HCT116 (cell line): ENCODE data around the gene DAO. TPM values are rescaled to one million over a fixed set of nuclear protein-coding genes. Genes with fewer than 3 reads are reported as not detected.

Experiments used
- ATAC-seq: fragments of 200-7000 bp; cut with Tn5 transposase; 2 replicates; pipeline ENCODE4 v1.9.1; 2020; ENCODE audit warnings: mild to moderate bottlenecking, moderate library complexity
- BruUV-seq: library from RNA; stranded (reverse); fragments of 400-500 nt; replicated peaks from 2 replicates; lab custom pipeline; 2021; lab: Mats Ljungman, UMichigan
- CTCF ChIA-PET: fragments of 300-600 bp; sonication (Branson Sonifier 250); formaldehyde crosslinking; loops from one replicate; lab custom pipeline; 2021; ENCODE audit warnings: antibody characterized with exemption; lab: Charles Lee
- POLR2A ChIA-PET: fragments of 300-600, 350-600 bp; sonication (Branson Sonifier 250); formaldehyde crosslinking; loops from one replicate; lab custom pipeline; 2021; ENCODE audit warnings: antibody characterized with exemption; lab: Charles Lee
- RAD21 ChIA-PET, 2 experiments: fragments of 300-600 bp; sonication (Branson Sonifier 250); formaldehyde crosslinking; loops; one replicate each; lab custom pipeline; 2023; ENCODE audit warnings: low total read pairs in 2 of 2; ENCODE audit not compliant: uncharacterized antibody in 2 of 2, unreplicated experiment in 2 of 2, low non-redundant PET in 1 of 2; lab: Charles Lee
- DNase-seq: peaks from one replicate; pipeline ENCODE4 v3.0.0-alpha.2; 2010; ENCODE audit warnings: low read depth, low spot score
- H2AFZ ChIP-seq: fragments of 200-600 bp; shearing (Covaris generic), sonication (generic); 2 replicates; pipeline ENCODE4 v1.6.1; 2017; ENCODE audit warnings: low read depth, mixed run types, mixed read lengths, antibody characterized with exemption, low read length; ENCODE audit not compliant: poor library complexity, severe bottlenecking
- H3K27ac ChIP-seq: 2 replicates; pipeline ENCODE4 v1.5.1; 2012; ENCODE audit warnings: low read depth, low read length
- H3K27me3 ChIP-seq: fragments of 200-600 bp; sonication (generic); 2 replicates; pipeline ENCODE4 v1.6.1; 2016; ENCODE audit warnings: mixed run types, low read length, mixed read lengths; ENCODE audit not compliant: insufficient read depth
- H3K36me3 ChIP-seq, 2 experiments: fragments of 200-500 bp in 1 of 2; fragments of 200-600 bp in 1 of 2; sonication (Bioruptor generic) in 1 of 2; sonication (generic) in 1 of 2; 2 replicates each; pipeline versions ENCODE4 v1.5.1 to v1.6.1; 2014 to 2016; ENCODE audit warnings: low read length in 2 of 2, inconsistent platforms in 1 of 2, mixed read lengths in 1 of 2, mixed run types in 1 of 2; ENCODE audit not compliant: insufficient read depth in 2 of 2, control insufficient read depth in 1 of 2
- H3K4me1 ChIP-seq, 2 experiments: fragments of 200-600 bp in 1 of 2; sonication (generic) in 1 of 2; 2 replicates each; pipeline versions ENCODE4 v1.5.1 to v1.6.1; 2012 to 2017; ENCODE audit warnings: low read length in 2 of 2, inconsistent platforms in 1 of 2, mild to moderate bottlenecking in 1 of 2, mixed read lengths in 1 of 2, mixed run types in 1 of 2, moderate library complexity in 1 of 2; ENCODE audit not compliant: insufficient read depth in 2 of 2, control insufficient read depth in 1 of 2
- H3K4me2 ChIP-seq: fragments of 200-600 bp; sonication (generic); 2 replicates; pipeline ENCODE4 v1.6.1; 2017; ENCODE audit warnings: mixed run types, low read length, mixed read lengths
- H3K4me3 ChIP-seq, 2 experiments: fragments of 200-600 bp in 1 of 2; sonication (generic) in 1 of 2; replicated peaks in 1 of 2; 2 replicates each; pipeline ENCODE4 v1.5.1; 2011 to 2016; ENCODE audit warnings: low read length in 2 of 2, control low read depth in 1 of 2, low read depth in 1 of 2, mild to moderate bottlenecking in 1 of 2, mixed read lengths in 1 of 2, mixed run types in 1 of 2
- H3K79me2 ChIP-seq: fragments of 200-600 bp; sonication (generic); 2 replicates; pipeline ENCODE4 v1.6.1; 2017; ENCODE audit warnings: mild to moderate bottlenecking, mixed run types, low read length, moderate library complexity, mixed read lengths; ENCODE audit not compliant: insufficient read depth
- H3K9ac ChIP-seq: fragments of 200-600 bp; sonication (generic); 2 replicates; pipeline ENCODE4 v1.6.1; 2016; ENCODE audit warnings: low read length, mixed read lengths
- H3K9me2 ChIP-seq: fragments of 200-600 bp; sonication (generic), shearing (Covaris generic); 2 replicates; pipeline ENCODE4 v1.6.1; 2017; ENCODE audit warnings: mixed run types, mild to moderate bottlenecking, moderate library complexity; ENCODE audit not compliant: insufficient read depth
- H3K9me3 ChIP-seq, 2 experiments: fragments of 200-500 bp in 1 of 2; fragments of 200-600 bp in 1 of 2; sonication (Bioruptor generic) in 1 of 2; sonication (generic) in 1 of 2; 2 replicates each; pipeline ENCODE4 v1.6.1; 2014 to 2017; ENCODE audit warnings: low read length in 2 of 2, mixed read lengths in 2 of 2, inconsistent platforms in 1 of 2, low read depth in 1 of 2, mild to moderate bottlenecking in 1 of 2, mixed run types in 1 of 2, moderate library complexity in 1 of 2; ENCODE audit not compliant: control insufficient read depth in 1 of 2, insufficient read depth in 1 of 2
- H4K20me1 ChIP-seq: fragments of 200-600 bp; sonication (generic), shearing (Covaris generic); 2 replicates; pipeline ENCODE4 v1.6.1; 2017; ENCODE audit warnings: mixed run types, mild to moderate bottlenecking, moderate library complexity; ENCODE audit not compliant: insufficient read depth
- EGR1 ChIP-seq: IDR thresholded peaks from 2 replicates; pipeline ENCODE4 v1.6.1; 2012; ENCODE audit warnings: low read depth
- EZH2 ChIP-seq: fragments of 200-600 bp; sonication (generic); IDR thresholded peaks from 2 replicates; pipeline ENCODE4 v1.6.1; 2017; ENCODE audit warnings: antibody characterized with exemption, mixed run types
- JUND ChIP-seq: IDR thresholded peaks from 2 replicates; pipeline ENCODE4 v1.6.1; 2012
- RAD21 ChIP-seq: IDR thresholded peaks from 2 replicates; pipeline ENCODE4 v1.6.1; 2012; ENCODE audit warnings: low read depth, mild to moderate bottlenecking
- TCF7L2 ChIP-seq: IDR thresholded peaks from 2 replicates; pipeline ENCODE4 v1.7.0; 2011; ENCODE audit warnings: borderline replicate concordance, inconsistent platforms; ENCODE audit not compliant: insufficient read depth, insufficient read length; ENCODE audit errors: extremely low read depth
- ZBTB33 ChIP-seq: IDR thresholded peaks from 2 replicates; pipeline ENCODE4 v1.6.1; 2011; ENCODE audit warnings: mild to moderate bottlenecking, low read length, moderate library complexity; ENCODE audit not compliant: insufficient replicate concordance; ENCODE audit errors: extremely low read depth
- ZNF274 ChIP-seq: fragments of 200-500 bp; sonication (Bioruptor generic); IDR thresholded peaks from 2 replicates; pipeline ENCODE4 v1.6.1; 2014; ENCODE audit warnings: mild to moderate bottlenecking, low read depth, low read length, inconsistent platforms
- intact Hi-C: fragments of 100-400 bp; cut with micrococcal nuclease; formaldehyde crosslinking; loops from 2 replicates; pipeline ENCODE4 v1.10.0; 2022
- total RNA-seq: library from RNA; stranded (reverse); gene quantifications from one replicate; pipeline ENCODE4 v1.2.1, GENCODE V29; 2021; ENCODE audit not compliant: unreplicated experiment

DAO gene
- total RNA-seq, 1 experiment from 2014 or later, result not detected

GRCh38 chr12:108832208-108832607 is 47.7 kb upstream of the DAO start (continued):
- TF ChIP-seq TCF7L2 (no peak), EGR1 (no peak), RAD21 (no peak), JUND (no peak)

- Histone ChIP-seq H3K9me2 (no peaks in the 10 kb centered on the region), H3K27me3 (no peaks in the 10 kb centered on the region), H3K36me3 (peaks cover 9 to 65% of the 10 kb centered on the region in 2 experiments), H4K20me1 (no peaks in the 10 kb centered on the region), H3K79me2 (peaks cover 98% of the 10 kb centered on the region), H3K9me3 (no peaks in the 10 kb centered on the region), H3K4me3 (peak overlapping the region; percentile 4 to 15; a peak in 3 of 4 replicates), H3K27ac (peak overlapping the region; percentile 67), H3K4me2 (peak overlapping the region; percentile 63), H2AFZ (no peak overlapping the region), H3K4me1 (peaks cover 77 to 97% of the 10 kb centered on the region in 2 experiments), H3K9ac (peak overlapping the region; percentile 56)
- DNase-seq (no peak), ATAC-seq (no peak; the same call in 1 of the 2 replicates)
- TF ChIP-seq ZNF274 (no peak), RAD21 (no peak), EZH2 (no peak), ZBTB33 (no peak)
- intact Hi-C loops, result loop anchor here (10.0 kb wide), 2 partner anchors 262 to 268 kb away; partner anchors contain the start of genes ALKBH2, ISCU, SART3 and UNG
- POLR2A ChIA-PET, result interaction anchor here (0.7 to 1.1 kb wide), 2 partner anchors 24 to 264 kb away, joined by 3 to 4 read pairs; partner anchors contain the start of gene SSH1
- RAD21 ChIA-PET, result interaction anchor here in 1 of 2 experiments (0.6 kb wide), 1 partner anchor 260 kb away, joined by 3 read pairs; no protein-coding TSS in a partner anchor
- BruUV-seq, result no TSS peak
- CTCF ChIA-PET, result interaction anchor here (1.5 kb wide), 1 partner anchor 29 kb away, joined by 5 read pairs; no protein-coding TSS in a partner anchor
Measured at GRCh38 chr12:108832730-108833354, 47.0 kb upstream of the DAO start.
